RWPE2 (cell line): ENCODE results near the gene ERN1.
"Not testable (repeated sequence)": the region's sequence is repeated elsewhere in the genome, so short reads cannot be mapped to it uniquely, and the experiment has no call there.

ENCODE experiments used
- ATAC-seq: fragments of 200-7000 bp; cut with Tn5 transposase; 3 replicates; pipeline ENCODE4 v1.9.1; 2021; ENCODE audit warnings: low read depth
- DNase-seq: peaks from one replicate; pipeline ENCODE4 v3.0.0-alpha.2; 2020; ENCODE audit warnings: low spot score
- H3K27ac ChIP-seq: fragments of 450-650 bp; 2 replicates; pipeline ENCODE4 v1.5.1; 2017; ENCODE audit warnings: mild to moderate bottlenecking; ENCODE audit not compliant: poor library complexity, severe bottlenecking
- H3K27me3 ChIP-seq: fragments of 250-450 bp; sonication (Bioruptor Pico); 2 replicates; pipeline ENCODE4 v1.5.1; 2021; ENCODE audit warnings: mild to moderate bottlenecking, moderate library complexity; ENCODE audit not compliant: insufficient read depth, poor library complexity, severe bottlenecking
- H3K36me3 ChIP-seq: fragments of 250-450 bp; sonication (Bioruptor Pico); 2 replicates; pipeline ENCODE4 v1.5.1; 2020; ENCODE audit warnings: low read depth, mild to moderate bottlenecking, moderate library complexity
- H3K4me1 ChIP-seq: fragments of 250-450 bp; sonication (Bioruptor Pico); 2 replicates; pipeline ENCODE4 v1.5.1; 2021; ENCODE audit warnings: mild to moderate bottlenecking, moderate library complexity; ENCODE audit not compliant: insufficient read depth, poor library complexity, severe bottlenecking
- H3K4me3 ChIP-seq: fragments of 250-450 bp; sonication (Bioruptor Pico); 2 replicates; pipeline ENCODE4 v1.5.1; 2021; ENCODE audit warnings: mild to moderate bottlenecking, moderate library complexity; ENCODE audit not compliant: severe bottlenecking
- H3K9me3 ChIP-seq: fragments of 250-450 bp; sonication (Bioruptor Pico); 2 replicates; pipeline ENCODE4 v1.5.1; 2021; ENCODE audit warnings: mild to moderate bottlenecking, moderate library complexity; ENCODE audit not compliant: severe bottlenecking
- CTCF ChIP-seq: fragments of 450-650 bp; IDR thresholded peaks from one replicate; pipeline ENCODE4 v1.5.1; 2017; ENCODE audit warnings: mild to moderate bottlenecking, moderate library complexity; ENCODE audit not compliant: poor library complexity, severe bottlenecking

Gene ERN1

DNA sequence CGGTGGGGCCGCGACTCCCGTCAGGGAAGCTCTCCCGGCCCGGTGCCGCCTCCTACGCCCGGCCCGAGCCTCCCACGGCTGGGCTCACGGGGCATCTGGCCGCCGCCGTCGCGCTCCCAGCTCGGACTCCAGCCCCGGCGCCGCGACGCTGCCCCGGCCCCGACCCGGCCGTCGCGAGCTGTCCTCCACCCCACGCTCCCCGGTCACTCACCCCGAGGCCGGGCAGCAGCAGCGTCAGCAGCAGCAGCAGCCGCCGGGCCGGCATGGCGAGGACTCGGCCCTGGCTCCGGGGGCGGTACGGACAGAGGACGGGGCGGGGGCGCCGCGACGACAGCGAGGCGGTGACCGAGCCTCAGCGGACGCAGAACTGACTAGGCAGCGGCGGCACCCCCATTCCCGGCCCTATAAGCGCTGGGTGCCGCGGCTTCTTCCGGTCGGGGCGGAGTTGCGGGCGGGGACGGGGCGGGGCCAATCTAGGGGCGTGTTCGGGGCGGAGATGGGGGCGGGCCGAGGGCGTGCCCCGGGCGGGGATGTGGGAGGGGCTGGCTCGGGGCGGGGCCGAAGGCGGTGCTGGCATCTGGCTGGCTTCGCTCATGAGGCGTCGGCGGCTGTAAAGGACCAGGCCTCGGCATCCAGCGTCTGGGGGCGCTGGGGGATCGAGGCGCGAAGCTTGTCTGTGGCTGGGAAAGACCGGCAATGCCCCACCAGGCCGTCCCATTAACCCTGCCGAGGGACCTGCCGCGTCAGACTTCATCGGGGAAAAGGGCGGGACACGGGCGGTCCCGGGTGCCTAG, at the start of gene ERN1:
Gene ERN1 (minus strand): TSS at position 380 of the 794 bp plus-strand sequence. CDS start 115 bp downstream, at position 265.
- Histone ChIP-seq H3K4me1 (peaks cover 27% of the 10 kb centered on the region), H3K27ac (peak within 1 kb of the TSS; percentile 60), H3K27me3 (no peaks in the 10 kb centered on the region), H3K36me3 (no peaks in the 10 kb centered on the region), H3K9me3 (no peaks in the 10 kb centered on the region), H3K4me3 (peak within 1 kb of the TSS; percentile 92)
- DNase-seq, result peak; percentile 91
- TF ChIP-seq CTCF, result no peak
- ATAC-seq, result peak; percentile 88

GRCh38 chr17:64179024-64179423, 49.1 kb upstream of the ERN1 start:
- not testable (repeated sequence) for H3K4me3 ChIP-seq, ATAC-seq, H3K4me1 ChIP-seq, DNase-seq, H3K27me3 ChIP-seq, H3K27ac ChIP-seq, H3K9me3 ChIP-seq
- H3K36me3 ChIP-seq, result peaks cover 43% of the 10 kb centered on the region

DNA sequence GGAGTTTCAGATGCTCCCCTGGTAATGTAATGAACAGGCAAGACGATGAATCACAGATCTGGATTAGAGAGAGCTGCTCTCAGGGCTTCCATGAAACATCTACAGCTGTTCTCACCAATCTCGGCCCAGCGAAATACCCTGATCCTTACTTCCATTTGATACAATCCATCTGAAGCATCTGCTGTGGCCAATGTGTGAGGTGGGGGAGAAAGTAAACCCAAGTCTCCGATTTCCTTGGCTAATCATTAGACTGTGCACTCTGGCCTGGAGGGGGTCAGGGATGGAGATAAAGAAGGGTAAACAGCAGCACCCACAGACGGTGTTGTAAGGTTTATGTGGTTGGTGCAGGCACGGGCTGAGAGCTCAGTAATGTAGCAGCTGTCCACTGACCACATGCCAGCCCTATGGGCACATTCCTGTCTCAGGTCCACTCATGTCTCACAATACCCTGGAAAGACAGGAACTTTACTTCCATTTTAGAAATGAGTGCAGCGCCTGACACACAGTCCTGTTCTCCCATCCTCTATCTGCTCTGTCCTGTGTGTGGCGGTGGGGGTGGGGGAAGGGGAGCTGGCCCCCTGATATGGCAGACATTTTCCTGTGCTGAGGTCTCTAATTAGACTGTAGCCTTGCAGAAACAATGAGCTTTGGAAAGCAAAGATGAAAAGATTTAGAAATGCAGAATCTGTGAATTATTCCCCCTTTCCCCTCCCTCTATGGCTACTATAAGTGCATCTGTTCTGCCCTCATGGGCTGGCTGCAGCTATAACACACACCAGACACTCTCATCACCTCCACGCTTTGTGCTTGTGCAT, 48.3 kb upstream of the ERN1 start:
- peaks cover 40% of the 10 kb centered on the region for H3K36me3 ChIP-seq
- ATAC-seq, result no peak
- no peak overlapping the region for H3K27ac ChIP-seq
- H3K4me3 ChIP-seq, result no peak overlapping the region
- TF ChIP-seq CTCF, result no peak
- DNase-seq, result no peak
- H3K9me3 ChIP-seq, result no peaks in the 10 kb centered on the region
- no peaks in the 10 kb centered on the region for H3K27me3 ChIP-seq
- H3K4me1 ChIP-seq, result no peaks in the 10 kb centered on the region

GRCh38 chr17:64177311-64178010, 47.5 kb upstream of the ERN1 start:
- H3K36me3 ChIP-seq, result peaks cover 44% of the 10 kb centered on the region
- H3K9me3 ChIP-seq, result no peaks in the 10 kb centered on the region
- H3K27me3 ChIP-seq, result no peaks in the 10 kb centered on the region
- no peaks in the 10 kb centered on the region for H3K4me1 ChIP-seq
- H3K4me3 ChIP-seq, result no peak overlapping the region
- no peak for DNase-seq
- TF ChIP-seq CTCF, result no peak
- no peak overlapping the region for H3K27ac ChIP-seq
- ATAC-seq, result no peak

DNA sequence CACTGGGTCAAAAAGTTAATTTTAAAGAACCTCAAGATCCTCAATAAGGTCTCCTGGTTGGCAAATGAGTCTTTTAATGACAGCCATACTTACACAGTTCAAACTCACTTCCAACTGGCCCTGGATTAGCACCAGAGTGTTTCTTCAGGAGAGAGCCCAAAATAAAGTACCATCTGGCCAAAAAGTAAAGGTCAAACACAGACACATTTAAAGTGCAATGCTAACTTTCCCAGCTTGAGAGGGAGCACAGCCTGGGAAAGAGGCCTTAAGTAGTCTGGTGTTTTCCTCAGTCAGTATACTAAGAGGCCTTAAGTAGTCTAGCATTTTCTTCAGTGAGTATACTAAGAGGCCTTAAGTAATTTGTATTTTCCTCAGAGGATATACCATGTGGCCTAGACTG, 46.6 kb upstream of the ERN1 start:
- no peak for DNase-seq
- no peak for TF ChIP-seq CTCF
- H3K4me3 ChIP-seq, result no peak overlapping the region
- H3K4me1 ChIP-seq, result no peaks in the 10 kb centered on the region
- H3K27ac ChIP-seq, result no peak overlapping the region
- H3K36me3 ChIP-seq, result peaks cover 44% of the 10 kb centered on the region
- H3K27me3 ChIP-seq, result no peaks in the 10 kb centered on the region
- H3K9me3 ChIP-seq, result no peaks in the 10 kb centered on the region
- no peak for ATAC-seq
